SK-N-SH (cell line): ENCODE measurements around the gene MTA2. TPM values are rescaled to one million over a fixed set of nuclear protein-coding genes. Genes with fewer than 3 reads are reported as not detected.

Experiments
- CTCF ChIA-PET: fragments of 300-600, 350-600 bp; formaldehyde crosslinking; extraction: SDS; loops from one replicate; lab custom pipeline; 2021; lab: Yijun Ruan, JAX
- POLR2A ChIA-PET: fragments of 350-600 bp; sonication (Branson Sonifier 250); formaldehyde crosslinking; extraction: SDS; loops from one replicate; lab custom pipeline; 2020; ENCODE audit warnings: antibody characterized with exemption, inconsistent platforms; lab: Yijun Ruan, JAX
- DNase-seq: peaks from one replicate; pipeline ENCODE4 v3.0.0; 2012
- H2AFZ ChIP-seq: fragments of 200-600 bp; sonication (generic); 2 replicates; pipeline ENCODE4 v1.8.1; 2016; ENCODE audit warnings: antibody characterized with exemption, mild to moderate bottlenecking, low read depth
- H3F3A ChIP-seq: fragments of 200-600 bp; sonication (generic); replicated peaks from 2 replicates; pipeline ENCODE3; 2016; ENCODE audit warnings: antibody characterized with exemption, mild to moderate bottlenecking; ENCODE audit not compliant: insufficient read depth
- H3K27ac ChIP-seq, 2 experiments: fragments of 200-500 bp in 1 of 2; fragments of 200-600 bp in 1 of 2; sonication (Bioruptor generic) in 1 of 2; sonication (generic), shearing (Covaris generic) in 1 of 2; 2 replicates each; pipeline versions ENCODE4 v1.5.1 to v1.6.1; 2014 to 2016; ENCODE audit warnings: low read depth in 2 of 2, inconsistent platforms in 1 of 2, low read length in 1 of 2, mild to moderate bottlenecking in 1 of 2, mixed read lengths in 1 of 2
- H3K27me3 ChIP-seq: fragments of 200-600 bp; sonication (generic), shearing (Covaris generic); 2 replicates; pipeline ENCODE4 v1.6.1; 2016; ENCODE audit warnings: mixed run types; ENCODE audit not compliant: insufficient read depth
- H3K36me3 ChIP-seq, 2 experiments: fragments of 200-500 bp in 1 of 2; fragments of 200-600 bp in 1 of 2; sonication (Bioruptor generic) in 1 of 2; sonication (generic) in 1 of 2; replicated peaks in 1 of 2; 2 replicates each; pipeline versions ENCODE3 to v1.5.1; 2014 to 2016; ENCODE audit warnings: low read length in 1 of 2, mild to moderate bottlenecking in 1 of 2; ENCODE audit not compliant: insufficient read depth in 2 of 2, control insufficient read depth in 1 of 2
- H3K4me1 ChIP-seq, 2 experiments: fragments of 200-500 bp in 1 of 2; fragments of 200-600 bp in 1 of 2; sonication (Bioruptor generic) in 1 of 2; sonication (generic), shearing (Covaris generic) in 1 of 2; 2 replicates each; pipeline versions ENCODE4 v1.5.1 to v1.6.1; 2014 to 2016; ENCODE audit warnings: low read depth in 1 of 2, low read length in 1 of 2, mixed run types in 1 of 2; ENCODE audit not compliant: insufficient read depth in 2 of 2, control insufficient read depth in 1 of 2
- H3K4me2 ChIP-seq: fragments of 200-600 bp; sonication (generic), shearing (Covaris generic); 2 replicates; pipeline ENCODE4 v1.6.1; 2017; ENCODE audit warnings: mixed run types
- H3K4me3 ChIP-seq, 2 experiments: fragments of 200-500 bp in 1 of 2; fragments of 200-600 bp in 1 of 2; sonication (Bioruptor generic) in 1 of 2; sonication (generic), shearing (Covaris generic) in 1 of 2; 2 replicates each; pipeline versions ENCODE4 v1.5.1 to v1.8.1; 2014 to 2016; ENCODE audit warnings: low read depth in 2 of 2, inconsistent platforms in 1 of 2, low read length in 1 of 2, mild to moderate bottlenecking in 1 of 2, mixed read lengths in 1 of 2, moderate library complexity in 1 of 2
- H3K79me2 ChIP-seq: fragments of 200-600 bp; sonication (generic); 2 replicates; pipeline ENCODE4 v1.8.1; 2017; ENCODE audit warnings: mild to moderate bottlenecking; ENCODE audit not compliant: insufficient read depth
- H3K9ac ChIP-seq: fragments of 200-600 bp; sonication (generic); 2 replicates; pipeline ENCODE4 v1.6.1; 2017; ENCODE audit warnings: mixed run types
- H3K9me2 ChIP-seq: fragments of 200-600 bp; sonication (generic); 2 replicates; pipeline ENCODE4 v1.6.1; 2017; ENCODE audit warnings: mixed run types
- H3K9me3 ChIP-seq: fragments of 200-600 bp; sonication (generic); 2 replicates; pipeline ENCODE4 v1.6.1; 2017; ENCODE audit warnings: mixed run types, mild to moderate bottlenecking, moderate library complexity
- H4K20me1 ChIP-seq: fragments of 200-600 bp; sonication (generic); 2 replicates; pipeline ENCODE4 v1.6.1; 2017; ENCODE audit warnings: mild to moderate bottlenecking, mixed run types; ENCODE audit not compliant: insufficient read depth
- ELF1 ChIP-seq: IDR thresholded peaks from 2 replicates; pipeline ENCODE4 v1.4.0; 2012
- EP300 ChIP-seq, 2 experiments: IDR thresholded peaks; 2 replicates each; pipeline versions ENCODE4 v1.4.0 to v1.6.1; 2012; ENCODE audit warnings: borderline replicate concordance in 1 of 2, low read depth in 1 of 2, low read length in 1 of 2
- FOSL2 ChIP-seq: IDR thresholded peaks from 2 replicates; pipeline ENCODE4 v1.4.0; 2012; ENCODE audit warnings: low read depth, mild to moderate bottlenecking, moderate library complexity, borderline replicate concordance
- GATA2 ChIP-seq: sonication (generic); formaldehyde crosslinking; IDR thresholded peaks from 2 replicates; pipeline ENCODE4 v1.5.0; 2020; ENCODE audit warnings: mild to moderate bottlenecking, missing genetic modification reagents
- IRF3 ChIP-seq: fragments of 150-350 bp; IDR thresholded peaks from 2 replicates; pipeline ENCODE4 v1.6.1; 2016; ENCODE audit warnings: mild to moderate bottlenecking, low read depth, low read length
- MXI1 ChIP-seq: IDR thresholded peaks from 2 replicates; pipeline ENCODE4 v1.6.1; 2012; ENCODE audit warnings: mild to moderate bottlenecking, low read depth, low read length, improper control_type of control experiment
- NFIC ChIP-seq: IDR thresholded peaks from 2 replicates; pipeline ENCODE4 v1.4.0; 2012; ENCODE audit warnings: borderline replicate concordance
- NRF1 ChIP-seq: IDR thresholded peaks from 2 replicates; pipeline ENCODE4 v1.6.1; 2012; ENCODE audit warnings: low read depth, mild to moderate bottlenecking, low read length
- PBX3 ChIP-seq: IDR thresholded peaks from 2 replicates; pipeline ENCODE4; 2012
- POLR2AphosphoS5 ChIP-seq: IDR thresholded peaks from 2 replicates; pipeline ENCODE4 v1.6.1; 2012; ENCODE audit warnings: low read depth, low read length
- RAD21 ChIP-seq: IDR thresholded peaks from 2 replicates; pipeline ENCODE4 v1.6.1; 2012; ENCODE audit warnings: mild to moderate bottlenecking, low read length
- RCOR1 ChIP-seq: fragments of 150-350 bp; IDR thresholded peaks from 2 replicates; pipeline ENCODE4 v1.6.1; 2017; ENCODE audit warnings: antibody characterized with exemption, low read length
- RFX5 ChIP-seq: IDR thresholded peaks from 2 replicates; pipeline ENCODE4 v1.6.1; 2012; ENCODE audit warnings: mild to moderate bottlenecking, improper control_type of control experiment, low read length
- RXRA ChIP-seq: IDR thresholded peaks from 2 replicates; pipeline ENCODE4 v1.4.0; 2012; ENCODE audit warnings: low read depth, mild to moderate bottlenecking, borderline replicate concordance
- SIN3A ChIP-seq: IDR thresholded peaks from 2 replicates; pipeline ENCODE4 v1.6.1; 2012; ENCODE audit warnings: low read depth, mild to moderate bottlenecking, low read length, moderate library complexity, borderline replicate concordance
- TAF1 ChIP-seq: IDR thresholded peaks from 2 replicates; pipeline ENCODE4 v1.6.1; 2012; ENCODE audit warnings: low read depth, mild to moderate bottlenecking, low read length, moderate library complexity, borderline replicate concordance
- TEAD4 ChIP-seq: IDR thresholded peaks from 2 replicates; pipeline ENCODE4 v1.4.0; 2012; ENCODE audit warnings: mild to moderate bottlenecking, borderline replicate concordance; ENCODE audit not compliant: insufficient read depth
- USF1 ChIP-seq: IDR thresholded peaks from 2 replicates; pipeline ENCODE4 v1.4.0; 2012; ENCODE audit warnings: low read depth, borderline replicate concordance
- USF2 ChIP-seq: fragments of 150-350 bp; IDR thresholded peaks from 2 replicates; pipeline ENCODE4 v1.6.1; 2017; ENCODE audit warnings: antibody characterized with exemption, low read length, low read depth, borderline replicate concordance
- WGBS: methylation state at CpG from one replicate; pipeline ENCODE4 v1.1.6; 2017; ENCODE audit warnings: low lambda C conversion rate; 5-methylcytosine and 5-hydroxymethylcytosine counted together
- polyA plus RNA-seq, 3 experiments: library from polyadenylated mRNA; depleted of rRNA; stranded (reverse); fragments of >200 nt; gene quantifications; 2 replicates each; pipeline ENCODE4 v1.2.3, GENCODE V29; 2012

The MTA2 gene
- polyA plus RNA-seq, 1 of the 3 experiments (the other 2 are of a cell fraction) = 18.4 TPM

DNA sequence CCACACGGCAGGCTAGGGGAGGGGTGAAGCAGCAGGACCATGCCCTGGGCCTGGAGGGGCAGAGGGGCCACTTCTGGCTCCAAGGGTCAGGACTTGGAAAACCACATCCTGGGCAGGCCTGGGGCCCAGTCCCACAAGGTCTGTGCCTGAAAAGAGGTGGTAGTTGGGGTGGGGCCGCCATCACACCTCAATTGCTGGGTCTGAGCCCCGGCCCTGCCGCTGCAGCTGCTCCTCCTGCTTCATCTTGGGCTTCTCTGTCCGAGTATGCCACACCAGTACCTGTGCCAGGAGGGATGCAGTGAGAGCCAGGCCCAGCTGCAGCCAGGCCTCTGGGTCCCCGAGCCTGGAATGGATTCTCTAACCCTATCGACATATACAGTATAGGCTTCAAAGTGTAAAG lies 13.9 kb upstream of the MTA2 start:
- Histone ChIP-seq H3K4me3 (no peak overlapping the region), H3K9me3 (no peaks in the 10 kb centered on the region), H2AFZ (no peak overlapping the region), H3K9ac (no peak overlapping the region), H3F3A (peaks cover 31% of the 10 kb centered on the region), H3K36me3 (peaks cover 4 to 8% of the 10 kb centered on the region in 2 experiments), H3K79me2 (peaks cover 33% of the 10 kb centered on the region), H3K27me3 (no peaks in the 10 kb centered on the region), H3K27ac (no peak overlapping the region), H3K4me1 (peaks cover 12 to 25% of the 10 kb centered on the region in 2 experiments; a peak in 3 of 4 replicates), H4K20me1 (no peaks in the 10 kb centered on the region), H3K9me2 (no peaks in the 10 kb centered on the region), H3K4me2 (no peak overlapping the region)
- ChIA-PET POLR2A (no interaction called here), CTCF (interaction anchor here (1.1 kb wide), 1 partner anchor 221 kb away, joined by 3 read pairs; no protein-coding TSS in a partner anchor)
- TF ChIP-seq FOSL2 (no peak), PBX3 (no peak), MXI1 (no peak), TAF1 (no peak), EP300 (IDR thresholded peaks at IDR 0.05; ENCODE audit: borderline replicate concordance in 1 of 2, low read depth in 1 of 2, low read length in 1 of 2) (no peak), SIN3A (no peak), IRF3 (no peak), POLR2AphosphoS5 (no peak), USF2 (no peak), NFIC (no peak), ELF1 (no peak), RFX5 (no peak), USF1 (no peak), NRF1 (no peak), GATA2 (CRISPR knock-in tag) (no peak), RAD21 (no peak), TEAD4 (no peak), RCOR1 (no peak), RXRA (no peak)
- DNase-seq = no peak
- WGBS = 86% methylated on average over 1 of the region's 7 CpGs
